SK-N-SH (cell line): ENCODE results near the gene PLTP. TPM values are rescaled to one million over a fixed set of nuclear protein-coding genes. Genes with fewer than 3 reads are reported as not detected.

Experiments
- CTCF ChIA-PET: fragments of 300-600, 350-600 bp; formaldehyde crosslinking; extraction: SDS; loops from one replicate; lab custom pipeline; 2021; lab: Yijun Ruan, JAX
- POLR2A ChIA-PET: fragments of 350-600 bp; sonication (Branson Sonifier 250); formaldehyde crosslinking; extraction: SDS; loops from one replicate; lab custom pipeline; 2020; ENCODE audit warnings: antibody characterized with exemption, inconsistent platforms; lab: Yijun Ruan, JAX
- DNase-seq: peaks from one replicate; pipeline ENCODE4 v3.0.0; 2012
- H2AFZ ChIP-seq: fragments of 200-600 bp; sonication (generic); 2 replicates; pipeline ENCODE4 v1.8.1; 2016; ENCODE audit warnings: antibody characterized with exemption, mild to moderate bottlenecking, low read depth
- H3F3A ChIP-seq: fragments of 200-600 bp; sonication (generic); replicated peaks from 2 replicates; pipeline ENCODE3; 2016; ENCODE audit warnings: antibody characterized with exemption, mild to moderate bottlenecking; ENCODE audit not compliant: insufficient read depth
- H3K27ac ChIP-seq, 2 experiments: fragments of 200-500 bp in 1 of 2; fragments of 200-600 bp in 1 of 2; sonication (Bioruptor generic) in 1 of 2; sonication (generic), shearing (Covaris generic) in 1 of 2; 2 replicates each; pipeline versions ENCODE4 v1.5.1 to v1.6.1; 2014 to 2016; ENCODE audit warnings: low read depth in 2 of 2, inconsistent platforms in 1 of 2, low read length in 1 of 2, mild to moderate bottlenecking in 1 of 2, mixed read lengths in 1 of 2
- H3K27me3 ChIP-seq: fragments of 200-600 bp; sonication (generic), shearing (Covaris generic); 2 replicates; pipeline ENCODE4 v1.6.1; 2016; ENCODE audit warnings: mixed run types; ENCODE audit not compliant: insufficient read depth
- H3K36me3 ChIP-seq, 2 experiments: fragments of 200-500 bp in 1 of 2; fragments of 200-600 bp in 1 of 2; sonication (Bioruptor generic) in 1 of 2; sonication (generic) in 1 of 2; replicated peaks in 1 of 2; 2 replicates each; pipeline versions ENCODE3 to v1.5.1; 2014 to 2016; ENCODE audit warnings: low read length in 1 of 2, mild to moderate bottlenecking in 1 of 2; ENCODE audit not compliant: insufficient read depth in 2 of 2, control insufficient read depth in 1 of 2
- H3K4me1 ChIP-seq, 2 experiments: fragments of 200-500 bp in 1 of 2; fragments of 200-600 bp in 1 of 2; sonication (Bioruptor generic) in 1 of 2; sonication (generic), shearing (Covaris generic) in 1 of 2; 2 replicates each; pipeline versions ENCODE4 v1.5.1 to v1.6.1; 2014 to 2016; ENCODE audit warnings: low read depth in 1 of 2, low read length in 1 of 2, mixed run types in 1 of 2; ENCODE audit not compliant: insufficient read depth in 2 of 2, control insufficient read depth in 1 of 2
- H3K4me2 ChIP-seq: fragments of 200-600 bp; sonication (generic), shearing (Covaris generic); 2 replicates; pipeline ENCODE4 v1.6.1; 2017; ENCODE audit warnings: mixed run types
- H3K4me3 ChIP-seq, 2 experiments: fragments of 200-500 bp in 1 of 2; fragments of 200-600 bp in 1 of 2; sonication (Bioruptor generic) in 1 of 2; sonication (generic), shearing (Covaris generic) in 1 of 2; 2 replicates each; pipeline versions ENCODE4 v1.5.1 to v1.8.1; 2014 to 2016; ENCODE audit warnings: low read depth in 2 of 2, inconsistent platforms in 1 of 2, low read length in 1 of 2, mild to moderate bottlenecking in 1 of 2, mixed read lengths in 1 of 2, moderate library complexity in 1 of 2
- H3K79me2 ChIP-seq: fragments of 200-600 bp; sonication (generic); 2 replicates; pipeline ENCODE4 v1.8.1; 2017; ENCODE audit warnings: mild to moderate bottlenecking; ENCODE audit not compliant: insufficient read depth
- H3K9ac ChIP-seq: fragments of 200-600 bp; sonication (generic); 2 replicates; pipeline ENCODE4 v1.6.1; 2017; ENCODE audit warnings: mixed run types
- H3K9me2 ChIP-seq: fragments of 200-600 bp; sonication (generic); 2 replicates; pipeline ENCODE4 v1.6.1; 2017; ENCODE audit warnings: mixed run types
- H3K9me3 ChIP-seq: fragments of 200-600 bp; sonication (generic); 2 replicates; pipeline ENCODE4 v1.6.1; 2017; ENCODE audit warnings: mixed run types, mild to moderate bottlenecking, moderate library complexity
- H4K20me1 ChIP-seq: fragments of 200-600 bp; sonication (generic); 2 replicates; pipeline ENCODE4 v1.6.1; 2017; ENCODE audit warnings: mild to moderate bottlenecking, mixed run types; ENCODE audit not compliant: insufficient read depth
- CHD2 ChIP-seq: fragments of 150-350 bp; IDR thresholded peaks from 2 replicates; pipeline ENCODE4 v1.6.1; 2018; ENCODE audit warnings: low read length; ENCODE audit not compliant: partially characterized antibody
- EP300 ChIP-seq, 2 experiments: IDR thresholded peaks; 2 replicates each; pipeline versions ENCODE4 v1.4.0 to v1.6.1; 2012; ENCODE audit warnings: borderline replicate concordance in 1 of 2, low read depth in 1 of 2, low read length in 1 of 2
- EZH2phosphoT487 ChIP-seq: fragments of 200-600 bp; sonication (generic); IDR thresholded peaks from 2 replicates; pipeline ENCODE4 v1.6.1; 2017; ENCODE audit warnings: low read depth, mixed run types, mild to moderate bottlenecking, antibody characterized with exemption, moderate library complexity, borderline replicate concordance
- FOXM1 ChIP-seq: IDR thresholded peaks from 2 replicates; pipeline ENCODE4 v1.4.0; 2012; ENCODE audit warnings: low read depth, mild to moderate bottlenecking
- MXI1 ChIP-seq: IDR thresholded peaks from 2 replicates; pipeline ENCODE4 v1.6.1; 2012; ENCODE audit warnings: mild to moderate bottlenecking, low read depth, low read length, improper control_type of control experiment
- POLR2AphosphoS5 ChIP-seq: IDR thresholded peaks from 2 replicates; pipeline ENCODE4 v1.6.1; 2012; ENCODE audit warnings: low read depth, low read length
- RFX5 ChIP-seq: IDR thresholded peaks from 2 replicates; pipeline ENCODE4 v1.6.1; 2012; ENCODE audit warnings: mild to moderate bottlenecking, improper control_type of control experiment, low read length
- SIN3A ChIP-seq: IDR thresholded peaks from 2 replicates; pipeline ENCODE4 v1.6.1; 2012; ENCODE audit warnings: low read depth, mild to moderate bottlenecking, low read length, moderate library complexity, borderline replicate concordance
- TAF1 ChIP-seq: IDR thresholded peaks from 2 replicates; pipeline ENCODE4 v1.6.1; 2012; ENCODE audit warnings: low read depth, mild to moderate bottlenecking, low read length, moderate library complexity, borderline replicate concordance
- TEAD4 ChIP-seq: IDR thresholded peaks from 2 replicates; pipeline ENCODE4 v1.4.0; 2012; ENCODE audit warnings: mild to moderate bottlenecking, borderline replicate concordance; ENCODE audit not compliant: insufficient read depth
- YY1 ChIP-seq: IDR thresholded peaks from 2 replicates; pipeline ENCODE4 v1.4.0; 2012; ENCODE audit warnings: low read depth, mild to moderate bottlenecking
- WGBS: methylation state at CpG from one replicate; pipeline ENCODE4 v1.1.6; 2017; ENCODE audit warnings: low lambda C conversion rate; 5-methylcytosine and 5-hydroxymethylcytosine counted together
- polyA plus RNA-seq, 3 experiments: library from polyadenylated mRNA; depleted of rRNA; stranded (reverse); fragments of >200 nt; gene quantifications; 2 replicates each; pipeline ENCODE4 v1.2.3, GENCODE V29; 2012
- TF ChIP-seq, protein P1 (sequence below): IDR thresholded peaks from 2 replicates; pipeline ENCODE4; 2012
- TF ChIP-seq, protein P2 (sequence below): IDR thresholded peaks from 2 replicates; pipeline ENCODE4 v1.4.0; 2012; ENCODE audit warnings: low read depth
- TF ChIP-seq, protein P3 (sequence below): fragments of 150-350 bp; IDR thresholded peaks from 2 replicates; pipeline ENCODE4 v1.6.1; 2016; ENCODE audit warnings: mild to moderate bottlenecking, low read depth, low read length

The PLTP gene
- polyA plus RNA-seq, 1 of the 3 experiments (the other 2 are of a cell fraction), result 154 TPM

DNA sequence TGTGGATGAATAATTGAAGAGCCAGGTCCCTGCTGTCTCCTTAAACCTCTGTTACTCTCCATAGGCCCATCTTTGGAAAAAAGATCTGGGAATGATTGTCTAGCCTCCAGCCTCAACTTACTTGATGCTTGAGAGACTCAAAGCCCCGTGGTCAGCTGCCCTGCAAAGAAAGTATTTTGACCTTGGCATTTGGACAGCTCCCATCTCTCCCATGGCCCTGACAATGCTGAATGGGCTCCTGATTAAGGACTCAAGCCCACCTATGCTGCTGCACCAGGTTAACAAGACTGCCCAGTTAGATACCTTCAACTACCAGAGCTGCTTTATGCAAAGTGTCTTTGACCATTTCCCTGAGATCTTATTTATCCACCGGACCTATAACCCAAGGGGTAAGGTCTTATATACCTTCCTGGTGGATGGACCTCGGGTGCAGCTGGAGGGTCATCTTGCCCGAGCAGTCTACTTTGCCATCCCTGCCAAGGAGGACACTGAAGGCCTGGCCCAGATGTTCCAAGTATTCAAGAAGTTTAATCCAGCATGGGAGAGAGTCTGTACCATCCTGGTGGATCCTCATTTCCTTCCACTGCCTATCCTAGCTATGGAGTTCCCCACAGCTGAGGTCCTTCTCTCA lies 29.4 kb downstream of the PLTP start:
- H3K4me2 ChIP-seq, result no peak overlapping the region
- no peak overlapping the region for H3K4me3 ChIP-seq
- 89% methylated on average over 4 of the region's 4 CpGs for WGBS
- H3K79me2 ChIP-seq, result peaks cover 19% of the 10 kb centered on the region
- H3K4me1 ChIP-seq, result peaks cover 3 to 10% of the 10 kb centered on the region in 2 experiments; a peak in 2 of 4 replicates
- DNase-seq, result no peak
- no peak overlapping the region for H3K9ac ChIP-seq
- no peak overlapping the region for H2AFZ ChIP-seq
- no peaks in the 10 kb centered on the region for H4K20me1 ChIP-seq
- H3K27me3 ChIP-seq, result no peaks in the 10 kb centered on the region
- H3K27ac ChIP-seq, result no peak overlapping the region
- H3F3A ChIP-seq, result peaks cover 11% of the 10 kb centered on the region
- TF ChIP-seq FOXM1, result no peak
- TF ChIP-seq, all 33 proteins: peak for 0
- CTCF ChIA-PET, result interaction anchor here (0.7 to 3.2 kb wide), 5 partner anchors 8 to 112 kb away, joined by 3 to 24 read pairs (median 4); partner anchors contain the start of genes CTSA and NEURL2
- Histone ChIP-seq H3K9me2 (no peaks in the 10 kb centered on the region), H3K36me3 (peaks cover 3 to 16% of the 10 kb centered on the region in 2 experiments), H3K9me3 (no peaks in the 10 kb centered on the region)
- POLR2A ChIA-PET, result interaction anchor here (1.9 to 2.5 kb wide), 2 partner anchors 8 to 29 kb away, joined by 5 to 26 read pairs; partner anchors contain the start of genes CTSA, NEURL2 and PLTP

DNA sequence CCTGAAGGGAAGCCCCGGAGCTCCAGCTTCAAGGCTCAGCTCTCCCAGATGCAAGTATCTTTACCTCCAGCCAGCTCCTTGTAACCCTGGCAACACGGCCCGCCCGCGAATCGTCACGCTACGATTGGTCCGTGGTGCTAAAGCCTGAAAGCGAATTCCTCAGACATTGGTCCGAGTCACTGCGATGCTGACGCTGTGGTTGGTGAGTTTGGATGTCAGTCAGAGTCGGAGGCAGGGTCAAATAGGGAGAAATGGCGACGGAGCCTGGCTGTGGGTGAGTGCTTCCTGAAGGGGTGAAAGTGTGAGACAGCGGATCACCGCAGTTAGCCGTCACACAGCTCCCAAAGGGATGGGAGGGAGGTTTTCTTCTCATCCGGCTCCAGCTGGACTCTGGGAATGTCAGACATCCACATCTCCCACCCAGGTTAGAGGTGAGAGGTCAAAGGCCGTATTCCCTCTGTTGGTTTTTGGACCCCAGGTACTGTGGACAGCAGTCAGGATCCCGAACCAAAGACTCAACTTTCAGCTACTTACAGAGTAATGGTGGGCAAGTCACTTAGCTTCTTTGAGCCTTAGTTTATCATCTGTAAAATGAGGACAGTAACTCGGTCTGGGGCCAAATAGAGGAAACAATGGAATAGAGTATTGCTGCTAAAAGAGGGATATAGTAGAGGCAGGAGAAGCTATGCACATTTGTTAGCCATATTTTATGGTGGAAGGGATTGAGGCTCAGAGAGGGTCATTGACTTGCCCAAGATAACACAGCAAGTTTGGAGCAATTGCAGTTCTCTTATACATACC lies 30.8 kb downstream of the PLTP start, which contains the start of gene ZSWIM1:
TSS of gene ZSWIM1 (plus strand) at position 240 of the 801 bp plus-strand sequence. CDS start 1,366 bp downstream, outside the sequence.
- Histone ChIP-seq H3K9me2 (no peaks in the 10 kb centered on the region), H3K4me3 (peak within 1 kb of the TSS; percentile 65 to 76), H3K79me2 (peaks cover 14% of the 10 kb centered on the region), H3F3A (peaks cover 11% of the 10 kb centered on the region), H3K27me3 (no peaks in the 10 kb centered on the region), H3K4me2 (peak within 1 kb of the TSS; percentile 74), H3K9ac (peak within 1 kb of the TSS; percentile 77), H3K4me1 (peaks cover 3 to 10% of the 10 kb centered on the region in 2 experiments; a peak in 2 of 4 replicates), H3K27ac (peak within 1 kb of the TSS; percentile 34 to 65; a peak in 3 of 4 replicates), H4K20me1 (no peaks in the 10 kb centered on the region), H2AFZ (peak within 1 kb of the TSS; percentile 61), H3K36me3 (peaks cover 3 to 16% of the 10 kb centered on the region in 2 experiments)
- 1% methylated on average over 21 of the region's 23 CpGs for WGBS
- CTCF ChIA-PET, result interaction anchor here (0.8 to 3.2 kb wide), 7 partner anchors 9 to 106 kb away, joined by 3 to 24 read pairs (median 3); partner anchors contain the start of genes CTSA and NEURL2
- POLR2A ChIA-PET, result interaction anchor here (0.6 to 2.5 kb wide), 8 partner anchors 9 to 76 kb away, joined by 3 to 26 read pairs (median 4); partner anchors contain the start of genes CTSA and NEURL2
- DNase-seq, result peak; percentile 97
- peak; percentile 89; the same call in 1 of the 2 replicates for TF ChIP-seq MXI1
- TF ChIP-seq RFX5, result peak; percentile 89
- TF ChIP-seq TEAD4, result no peak
- peak; percentile 94 for TF ChIP-seq TAF1
- TF ChIP-seq, protein P1, sequence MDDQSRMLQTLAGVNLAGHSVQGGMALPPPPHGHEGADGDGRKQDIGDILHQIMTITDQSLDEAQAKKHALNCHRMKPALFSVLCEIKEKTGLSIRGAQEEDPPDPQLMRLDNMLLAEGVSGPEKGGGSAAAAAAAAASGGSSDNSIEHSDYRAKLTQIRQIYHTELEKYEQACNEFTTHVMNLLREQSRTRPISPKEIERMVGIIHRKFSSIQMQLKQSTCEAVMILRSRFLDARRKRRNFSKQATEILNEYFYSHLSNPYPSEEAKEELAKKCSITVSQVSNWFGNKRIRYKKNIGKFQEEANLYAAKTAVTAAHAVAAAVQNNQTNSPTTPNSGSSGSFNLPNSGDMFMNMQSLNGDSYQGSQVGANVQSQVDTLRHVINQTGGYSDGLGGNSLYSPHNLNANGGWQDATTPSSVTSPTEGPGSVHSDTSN, result peak; percentile 100
- TF ChIP-seq SIN3A, result peak; percentile 32; the same call in 1 of the 2 replicates
- peak; percentile 90 for TF ChIP-seq YY1
- TF ChIP-seq CHD2, result peak; percentile 96
- TF ChIP-seq POLR2AphosphoS5, result peak; percentile 88
- no peak for TF ChIP-seq EZH2phosphoT487
- TF ChIP-seq, protein P2, sequence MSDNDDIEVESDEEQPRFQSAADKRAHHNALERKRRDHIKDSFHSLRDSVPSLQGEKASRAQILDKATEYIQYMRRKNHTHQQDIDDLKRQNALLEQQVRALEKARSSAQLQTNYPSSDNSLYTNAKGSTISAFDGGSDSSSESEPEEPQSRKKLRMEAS, result no peak
- TF ChIP-seq, protein P3, sequence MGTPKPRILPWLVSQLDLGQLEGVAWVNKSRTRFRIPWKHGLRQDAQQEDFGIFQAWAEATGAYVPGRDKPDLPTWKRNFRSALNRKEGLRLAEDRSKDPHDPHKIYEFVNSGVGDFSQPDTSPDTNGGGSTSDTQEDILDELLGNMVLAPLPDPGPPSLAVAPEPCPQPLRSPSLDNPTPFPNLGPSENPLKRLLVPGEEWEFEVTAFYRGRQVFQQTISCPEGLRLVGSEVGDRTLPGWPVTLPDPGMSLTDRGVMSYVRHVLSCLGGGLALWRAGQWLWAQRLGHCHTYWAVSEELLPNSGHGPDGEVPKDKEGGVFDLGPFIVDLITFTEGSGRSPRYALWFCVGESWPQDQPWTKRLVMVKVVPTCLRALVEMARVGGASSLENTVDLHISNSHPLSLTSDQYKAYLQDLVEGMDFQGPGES, result peak; percentile 95
- no peak for TF ChIP-seq EP300 (IDR thresholded peaks at IDR 0.05; ENCODE audit: borderline replicate concordance in 1 of 2, low read depth in 1 of 2, low read length in 1 of 2)
- TF ChIP-seq, all 33 proteins: peak for 9
- H3K9me3 ChIP-seq, result no peaks in the 10 kb centered on the region
